ENCODE data around the gene GTSF1L.

GRCh38 chr20:43744151-43744611 lies 17.4 kb upstream of the GTSF1L start:
- TF ChIP-seq TCF4 (CRISPR knock-in tag; IDR thresholded peaks at IDR 0.05; ENCODE audit: borderline replicate concordance) = no peak
- no peak for TF ChIP-seq CSDC2 (CRISPR knock-in tag; IDR thresholded peaks at IDR 0.05)
- TF ChIP-seq, protein P1, sequence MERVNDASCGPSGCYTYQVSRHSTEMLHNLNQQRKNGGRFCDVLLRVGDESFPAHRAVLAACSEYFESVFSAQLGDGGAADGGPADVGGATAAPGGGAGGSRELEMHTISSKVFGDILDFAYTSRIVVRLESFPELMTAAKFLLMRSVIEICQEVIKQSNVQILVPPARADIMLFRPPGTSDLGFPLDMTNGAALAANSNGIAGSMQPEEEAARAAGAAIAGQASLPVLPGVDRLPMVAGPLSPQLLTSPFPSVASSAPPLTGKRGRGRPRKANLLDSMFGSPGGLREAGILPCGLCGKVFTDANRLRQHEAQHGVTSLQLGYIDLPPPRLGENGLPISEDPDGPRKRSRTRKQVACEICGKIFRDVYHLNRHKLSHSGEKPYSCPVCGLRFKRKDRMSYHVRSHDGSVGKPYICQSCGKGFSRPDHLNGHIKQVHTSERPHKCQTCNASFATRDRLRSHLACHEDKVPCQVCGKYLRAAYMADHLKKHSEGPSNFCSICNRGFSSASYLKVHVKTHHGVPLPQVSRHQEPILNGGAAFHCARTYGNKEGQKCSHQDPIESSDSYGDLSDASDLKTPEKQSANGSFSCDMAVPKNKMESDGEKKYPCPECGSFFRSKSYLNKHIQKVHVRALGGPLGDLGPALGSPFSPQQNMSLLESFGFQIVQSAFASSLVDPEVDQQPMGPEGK (CRISPR knock-in tag; IDR thresholded peaks at IDR 0.05; ENCODE audit: borderline replicate concordance) = no peak
